GM12878 (cell line): ENCODE data around the gene DOP1A. TPM values are rescaled to one million over a fixed set of nuclear protein-coding genes. Genes with fewer than 3 reads are reported as not detected.

ENCODE experiments used
- ATAC-seq: fragments of 200-7000 bp; cut with Tn5 transposase; 3 replicates; pipeline ENCODE4 v1.9.1; 2020; ENCODE audit warnings: mild to moderate bottlenecking, moderate library complexity
- BruUV-seq: library from RNA; stranded (reverse); fragments of 400-500 nt; replicated peaks from 2 replicates; lab custom pipeline; 2021; lab: Mats Ljungman, UMichigan
- CTCF ChIA-PET: fragments of 300-600 bp; sonication (Branson Sonifier 250); formaldehyde crosslinking; extraction: SDS; loops from one replicate; lab custom pipeline; 2021; ENCODE audit warnings: inconsistent platforms; lab: Yijun Ruan, JAX
- POLR2A ChIA-PET: fragments of 350-600 bp; formaldehyde crosslinking; extraction: SDS; loops from one replicate; lab custom pipeline; 2021; ENCODE audit warnings: inconsistent platforms; lab: Charles Lee
- RAD21 ChIA-PET: fragments of 300-600 bp; sonication (Branson Sonifier 250); formaldehyde crosslinking; loops from one replicate; lab custom pipeline; 2023; ENCODE audit warnings: antibody characterized with exemption; ENCODE audit not compliant: unreplicated experiment; lab: Charles Lee
- SMC1A ChIA-PET: fragments of 300-600 bp; sonication (Branson Sonifier 250); formaldehyde crosslinking; loops from one replicate; lab custom pipeline; 2023; ENCODE audit not compliant: unreplicated experiment, uncharacterized antibody; lab: Charles Lee
- DNase-seq: peaks from one replicate; pipeline ENCODE4 v3.0.0-alpha.2; 2011; ENCODE audit warnings: low read depth, low spot score
- FAIRE-seq: peaks from 3 replicates; lab custom pipeline; 2011; peaks lifted over from hg19 to GRCh38; lab: Jason Lieb, UNC
- H2AFZ ChIP-seq: 2 replicates; pipeline ENCODE4 v1.6.0; 2011; ENCODE audit warnings: low read depth, low read length, control low read depth; ENCODE audit not compliant: control insufficient read depth
- H3K27ac ChIP-seq: 2 replicates; pipeline ENCODE4 v1.5.1; 2011; ENCODE audit warnings: control low read depth; ENCODE audit not compliant: control insufficient read depth, insufficient read depth
- H3K27me3 ChIP-seq, 2 experiments: replicated peaks in 1 of 2; 2 replicates each; pipeline versions ENCODE4 v1.6.0 to v1.6.1; 2011; ENCODE audit warnings: low read length in 1 of 2; ENCODE audit not compliant: control insufficient read depth in 2 of 2, insufficient read depth in 2 of 2
- H3K36me3 ChIP-seq, 2 experiments: 2 replicates each; pipeline ENCODE4 v1.5.1; 2011; ENCODE audit warnings: low read length in 1 of 2; ENCODE audit not compliant: control insufficient read depth in 2 of 2, insufficient read depth in 2 of 2
- H3K4me1 ChIP-seq: 2 replicates; pipeline ENCODE4 v1.6.1; 2011; ENCODE audit warnings: mild to moderate bottlenecking, low read length, moderate library complexity, mixed read lengths; ENCODE audit not compliant: control insufficient read depth, insufficient read depth
- H3K4me2 ChIP-seq: 2 replicates; pipeline ENCODE4 v1.6.0; 2011; ENCODE audit warnings: control low read depth; ENCODE audit not compliant: control insufficient read depth, insufficient read depth
- H3K4me3 ChIP-seq: fragments of 200-600 bp; sonication (generic); 2 replicates; pipeline ENCODE4 v1.5.1; 2016
- H3K79me2 ChIP-seq: 2 replicates; pipeline ENCODE4 v1.6.0; 2011; ENCODE audit warnings: low read length; ENCODE audit not compliant: control insufficient read depth, insufficient read depth
- H3K9ac ChIP-seq: 2 replicates; pipeline ENCODE4 v1.8.0; 2011; ENCODE audit warnings: low read length, control low read depth, mixed read lengths; ENCODE audit not compliant: control insufficient read depth, insufficient read depth
- H3K9me3 ChIP-seq: replicated peaks from 3 replicates; pipeline ENCODE4 v1.5.1; 2011; ENCODE audit warnings: mild to moderate bottlenecking, low read length; ENCODE audit not compliant: control insufficient read depth, insufficient read depth
- H4K20me1 ChIP-seq: 2 replicates; pipeline ENCODE4 v1.6.0; 2011; ENCODE audit not compliant: control insufficient read depth, insufficient read depth
- BMI1 ChIP-seq: fragments of 450-650 bp; IDR thresholded peaks from 2 replicates; pipeline ENCODE4 v1.6.1; 2016; ENCODE audit warnings: mild to moderate bottlenecking, moderate library complexity, borderline replicate concordance
- HDAC6 ChIP-seq: fragments of 200-600 bp; sonication (generic); IDR thresholded peaks from one replicate; pipeline ENCODE4 v1.8.0; 2017; ENCODE audit warnings: antibody characterized with exemption; ENCODE audit not compliant: unreplicated experiment
- JUNB ChIP-seq: IDR thresholded peaks from 2 replicates; pipeline ENCODE4 v1.6.1; 2016; ENCODE audit warnings: antibody characterized with exemption, mild to moderate bottlenecking
- NR2C1 ChIP-seq: fragments of 450-650 bp; IDR thresholded peaks from 2 replicates; pipeline ENCODE4 v1.6.1; 2017; ENCODE audit warnings: antibody characterized with exemption, mild to moderate bottlenecking, moderate library complexity
- SMAD1 ChIP-seq: fragments of 450-650 bp; IDR thresholded peaks from 2 replicates; pipeline ENCODE4 v1.6.1; 2018; ENCODE audit warnings: mild to moderate bottlenecking, low read depth; ENCODE audit not compliant: partially characterized antibody
- WGBS: methylation state at CpG from one replicate; pipeline ENCODE4 v1.1.6; 2016; ENCODE audit warnings: low lambda C conversion rate; ENCODE audit not compliant: insufficient replicate concordance, insufficient coverage; ENCODE audit errors: missing lambda C conversion rate; 5-methylcytosine and 5-hydroxymethylcytosine counted together
- in situ Hi-C: fragments of 300-500 bp; cut with MboI; formaldehyde crosslinking; loops from 9 replicates; pipeline ENCODE4 v1.14.3; 2018; ENCODE audit warnings: mixed read lengths
- intact Hi-C: fragments of 100-400 bp; cut with micrococcal nuclease; formaldehyde crosslinking; loops from one replicate; pipeline ENCODE4 v1.14.2; 2022; ENCODE audit not compliant: unreplicated experiment
- polyA plus RNA-seq, 11 experiments: library from polyadenylated mRNA; depleted of rRNA in 4 of 11; unstranded in 6 of 11; stranded (reverse) in 5 of 11; fragments of >200 nt; fragmentation: Nextera tagmentation in 4 of 11; fragmentation: Illumina TruSeq in 1 of 11; extraction: Ambion mirVana in 4 of 11; extraction: Trizol in 1 of 11; gene quantifications; 1 replicate in 1 of 11; 2 replicates in 10 of 11; pipeline versions ENCODE4 v1.2.1 to v1.2.3, GENCODE V29; 2011 to 2016; ENCODE audit warnings: inconsistent platforms in 2 of 11, missing spikeins in 2 of 11, low read depth in 1 of 11
- total RNA-seq, 4 experiments: library from RNA; depleted of rRNA in 3 of 4; stranded (reverse); fragments of >200 nt in 3 of 4; fragmentation: Illumina TruSeq in 1 of 4; extraction: Trizol in 1 of 4; gene quantifications; 2 replicates each; pipeline versions ENCODE4 v1.2.1 to v1.2.3, GENCODE V29; 2013 to 2021
- TF ChIP-seq, protein P1 (sequence below): fragments of 450-650 bp; IDR thresholded peaks from 2 replicates; pipeline ENCODE4 v1.6.1; 2016; ENCODE audit warnings: mild to moderate bottlenecking, moderate library complexity, borderline replicate concordance
- TF ChIP-seq, protein P2 (sequence below): fragments of 450-650 bp; IDR thresholded peaks from 2 replicates; pipeline ENCODE4 v1.6.1; 2016; ENCODE audit warnings: mild to moderate bottlenecking

DOP1A gene
- total and polyA plus RNA-seq, 10 of the 15 experiments (the other 5 are each of a cell fraction or from before 2014, with no cell fraction given): 1.9 to 22.9 (median 10.3) TPM

DNA sequence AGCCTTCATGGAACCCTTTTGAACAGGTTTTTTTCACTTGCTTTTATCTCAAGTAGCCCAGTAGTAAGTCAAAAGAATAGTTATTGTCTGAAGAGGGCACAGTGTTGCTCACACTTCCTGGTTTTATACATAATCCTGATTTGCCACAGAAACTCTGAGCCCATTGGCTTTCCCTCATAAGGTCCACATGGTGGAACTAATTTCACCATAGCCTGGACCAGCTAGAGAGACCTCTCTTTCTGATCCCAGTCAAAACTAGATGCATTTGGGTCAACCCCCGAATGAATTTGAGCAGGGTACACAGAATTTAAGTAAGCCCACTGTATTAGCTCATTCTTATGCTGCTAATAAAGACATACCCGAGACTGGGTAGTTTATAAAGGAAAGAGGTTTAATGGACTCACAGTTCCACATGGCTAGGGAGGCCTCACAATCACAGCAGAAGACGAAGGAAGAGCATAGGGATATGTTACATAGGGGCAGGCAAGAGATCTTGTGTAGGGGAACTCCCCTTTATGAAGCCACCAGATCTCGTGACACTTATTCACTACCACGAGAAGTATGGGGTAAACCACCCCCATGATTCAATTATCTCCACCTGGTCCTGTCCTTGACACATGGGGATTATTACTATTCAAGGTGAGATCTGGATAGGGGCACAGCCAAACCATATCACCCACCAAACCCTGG is 131.8 kb downstream of the DOP1A start (continued):
- TF ChIP-seq, protein P1, sequence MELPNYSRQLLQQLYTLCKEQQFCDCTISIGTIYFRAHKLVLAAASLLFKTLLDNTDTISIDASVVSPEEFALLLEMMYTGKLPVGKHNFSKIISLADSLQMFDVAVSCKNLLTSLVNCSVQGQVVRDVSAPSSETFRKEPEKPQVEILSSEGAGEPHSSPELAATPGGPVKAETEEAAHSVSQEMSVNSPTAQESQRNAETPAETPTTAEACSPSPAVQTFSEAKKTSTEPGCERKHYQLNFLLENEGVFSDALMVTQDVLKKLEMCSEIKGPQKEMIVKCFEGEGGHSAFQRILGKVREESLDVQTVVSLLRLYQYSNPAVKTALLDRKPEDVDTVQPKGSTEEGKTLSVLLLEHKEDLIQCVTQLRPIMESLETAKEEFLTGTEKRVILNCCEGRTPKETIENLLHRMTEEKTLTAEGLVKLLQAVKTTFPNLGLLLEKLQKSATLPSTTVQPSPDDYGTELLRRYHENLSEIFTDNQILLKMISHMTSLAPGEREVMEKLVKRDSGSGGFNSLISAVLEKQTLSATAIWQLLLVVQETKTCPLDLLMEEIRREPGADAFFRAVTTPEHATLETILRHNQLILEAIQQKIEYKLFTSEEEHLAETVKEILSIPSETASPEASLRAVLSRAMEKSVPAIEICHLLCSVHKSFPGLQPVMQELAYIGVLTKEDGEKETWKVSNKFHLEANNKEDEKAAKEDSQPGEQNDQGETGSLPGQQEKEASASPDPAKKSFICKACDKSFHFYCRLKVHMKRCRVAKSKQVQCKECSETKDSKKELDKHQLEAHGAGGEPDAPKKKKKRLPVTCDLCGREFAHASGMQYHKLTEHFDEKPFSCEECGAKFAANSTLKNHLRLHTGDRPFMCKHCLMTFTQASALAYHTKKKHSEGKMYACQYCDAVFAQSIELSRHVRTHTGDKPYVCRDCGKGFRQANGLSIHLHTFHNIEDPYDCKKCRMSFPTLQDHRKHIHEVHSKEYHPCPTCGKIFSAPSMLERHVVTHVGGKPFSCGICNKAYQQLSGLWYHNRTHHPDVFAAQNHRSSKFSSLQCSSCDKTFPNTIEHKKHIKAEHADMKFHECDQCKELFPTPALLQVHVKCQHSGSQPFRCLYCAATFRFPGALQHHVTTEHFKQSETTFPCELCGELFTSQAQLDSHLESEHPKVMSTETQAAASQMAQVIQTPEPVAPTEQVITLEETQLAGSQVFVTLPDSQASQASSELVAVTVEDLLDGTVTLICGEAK: peak; percentile 51; the same call in 1 of the 2 replicates
- TF ChIP-seq SMAD1: no peak

DNA sequence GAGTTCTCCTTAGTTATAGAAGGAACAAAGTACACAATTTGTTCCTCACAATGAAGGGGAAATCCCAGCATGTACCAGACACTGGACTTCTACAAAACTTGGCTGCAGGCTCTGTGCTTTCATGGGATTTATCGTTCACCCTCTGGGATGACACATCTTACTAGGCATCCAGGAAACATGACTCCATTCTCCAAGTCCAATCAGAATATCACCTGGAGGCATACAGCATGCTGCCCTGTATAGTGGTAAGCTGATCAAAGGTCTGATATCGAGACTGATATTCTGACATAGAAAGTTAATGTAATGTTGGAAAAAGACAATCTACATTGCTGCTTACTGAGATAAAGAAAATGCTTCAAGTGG is 132.4 kb downstream of the DOP1A start:
- Histone ChIP-seq H2AFZ (peak overlapping the region; percentile 19), H3K4me2 (0 out of 2 replicates have a peak overlapping the region, but pooled peaks have one; percentile 7), H3K27me3 (no peaks in the 10 kb centered on the region), H3K9ac (no peak overlapping the region), H3K79me2 (no peaks in the 10 kb centered on the region), H3K4me3 (no peak overlapping the region), H3K27ac (no peak overlapping the region), H4K20me1 (no peaks in the 10 kb centered on the region), H3K36me3 (peaks cover 0 to 5% of the 10 kb centered on the region in 2 experiments; a peak in 2 of 4 replicates), H3K9me3 (no peaks in the 10 kb centered on the region), H3K4me1 (no peaks in the 10 kb centered on the region; the same call in 1 of the 2 replicates)
- FAIRE-seq (no peak), DNase-seq (no peak), ATAC-seq (no peak)
- intact Hi-C loops: loop anchor here (10.0 kb wide), 1 partner anchor 955 kb away; the partner anchor contains the start of gene IBTK
- in situ Hi-C loops: loop anchor here (10.0 kb wide), 1 partner anchor 955 kb away; the partner anchor contains the start of gene IBTK
- ChIA-PET POLR2A (interaction anchor here (0.6 to 2.8 kb wide), 3 partner anchors 132 to 623 kb away, joined by 3 to 12 read pairs (median 3); partner anchors contain the start of gene DOP1A), SMC1A (interaction anchor here (1.0 to 4.5 kb wide), 5 partner anchors 11 to 327 kb away, joined by 3 to 26 read pairs (median 3); partner anchors contain the start of genes DOP1A and UBE3D), CTCF (interaction anchor here (1.5 to 19.2 kb wide), 4 partner anchors 16 to 134 kb away, joined by 3 to 195 read pairs (median 14); partner anchors contain the start of genes DOP1A and UBE3D), RAD21 (interaction anchor here (0.6 to 0.9 kb wide), 2 partner anchors 15 to 922 kb away, joined by 4 to 6 read pairs; no protein-coding TSS in a partner anchor)
- no TSS peak for BruUV-seq
- no peak for TF ChIP-seq HDAC6
- TF ChIP-seq NR2C1: no peak
- TF ChIP-seq, protein P2, sequence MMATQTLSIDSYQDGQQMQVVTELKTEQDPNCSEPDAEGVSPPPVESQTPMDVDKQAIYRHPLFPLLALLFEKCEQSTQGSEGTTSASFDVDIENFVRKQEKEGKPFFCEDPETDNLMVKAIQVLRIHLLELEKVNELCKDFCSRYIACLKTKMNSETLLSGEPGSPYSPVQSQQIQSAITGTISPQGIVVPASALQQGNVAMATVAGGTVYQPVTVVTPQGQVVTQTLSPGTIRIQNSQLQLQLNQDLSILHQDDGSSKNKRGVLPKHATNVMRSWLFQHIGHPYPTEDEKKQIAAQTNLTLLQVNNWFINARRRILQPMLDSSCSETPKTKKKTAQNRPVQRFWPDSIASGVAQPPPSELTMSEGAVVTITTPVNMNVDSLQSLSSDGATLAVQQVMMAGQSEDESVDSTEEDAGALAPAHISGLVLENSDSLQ: no peak
- no peak for TF ChIP-seq JUNB
- no peak for TF ChIP-seq BMI1
- 100% methylated on average over 2 of the region's 2 CpGs for WGBS
